ENCODE data around the gene ZSCAN10. TPM values are rescaled to one million over a fixed set of nuclear protein-coding genes. Genes with fewer than 3 reads are reported as not detected.

Gene ZSCAN10
- total and polyA plus RNA-seq, 9 of the 15 experiments (the other 6 are each of a cell fraction or from before 2014, with no cell fraction given): 0.22 TPM; not detected in 8

DNA sequence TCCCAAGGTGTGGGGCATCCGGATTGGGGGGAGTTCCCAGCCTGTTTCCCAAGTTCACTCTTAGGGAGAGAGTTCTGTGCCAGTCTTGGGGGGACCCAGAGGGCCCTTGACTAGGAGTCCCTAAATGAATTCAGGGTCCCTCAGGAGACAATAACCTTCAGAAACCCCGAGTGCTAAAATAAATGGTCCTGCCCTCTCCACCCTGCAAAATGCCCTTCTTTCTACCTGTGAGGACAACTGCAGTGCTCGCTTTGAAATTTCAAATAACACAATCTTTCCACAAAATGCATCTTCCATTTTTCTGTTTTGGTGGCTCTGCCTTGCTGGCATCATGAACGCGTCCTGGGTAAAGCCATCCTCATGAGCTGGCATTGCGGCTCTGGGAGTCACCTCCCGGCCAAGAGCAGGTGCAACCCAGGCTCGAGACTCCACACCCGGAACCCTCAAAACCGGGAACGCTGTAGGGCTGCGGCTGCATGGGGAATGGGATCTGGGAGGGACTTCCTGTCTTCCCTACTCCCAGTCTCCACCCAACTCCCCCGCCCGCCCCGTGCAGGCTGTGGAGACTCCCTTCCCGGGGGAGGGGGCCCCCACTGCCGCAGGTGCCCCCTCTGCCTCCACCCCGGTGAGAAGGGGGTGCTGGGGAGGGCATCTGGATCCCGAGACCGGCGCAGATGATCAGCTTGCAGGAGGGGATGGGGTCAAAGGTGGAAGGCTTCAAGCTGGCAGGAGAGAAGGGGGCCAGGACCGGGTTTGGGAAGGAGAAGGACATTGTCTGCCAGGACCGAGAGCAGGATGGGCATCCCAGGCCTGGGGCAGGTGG is 13.2 kb upstream of the ZSCAN10 start, which contains the start of gene ZNF205:
TSS of gene ZNF205 (plus strand) at position 529 of the 823 bp plus-strand sequence. CDS start 845 bp downstream, outside the sequence.
- Histone ChIP-seq H3K27ac (ENCODE audit: extremely low read depth, low read depth, low read length) (peak within 1 kb of the TSS; percentile 25; the same call in 2 of the 3 replicates), H3K4me1 (replicated peaks in 1 of 2; ENCODE audit: control insufficient read depth in 2 of 2, insufficient read depth in 2 of 2, low read length in 2 of 2) (peaks cover 9 to 34% of the 10 kb centered on the region in 2 experiments; a peak in 4 of 5 replicates), H3K79me2 (ENCODE audit: control insufficient read depth, insufficient read depth, low read length) (peaks cover 12% of the 10 kb centered on the region), H3K9ac (ENCODE audit: insufficient read depth in 1 of 2, low read depth in 2 of 2, low read length in 2 of 2) (peak within 1 kb of the TSS; percentile 68 to 97), H3K4me2 (ENCODE audit: insufficient read depth, low read length) (peak within 1 kb of the TSS; percentile 91), H3K4me3 (peak within 1 kb of the TSS; percentile 87), H3K36me3 (ENCODE audit: control insufficient read depth, insufficient read depth, low read length) (peaks cover 4% of the 10 kb centered on the region; the same call in 2 of the 3 replicates), H3K9me1 (ENCODE audit: control insufficient read depth, insufficient read depth, low read length) (no peaks in the 10 kb centered on the region), H3K27me3 (ENCODE audit: control insufficient read depth in 2 of 2, insufficient read depth in 2 of 2, low read length in 2 of 2) (no peaks in the 10 kb centered on the region), H2AFZ (ENCODE audit: low read depth, low read length) (peak within 1 kb of the TSS; percentile 88), H4K20me1 (replicated peaks; ENCODE audit: control insufficient read depth, insufficient read depth, low read length) (no peaks in the 10 kb centered on the region; the same call in 1 of the 2 replicates), H3K9me3 (replicated peaks; ENCODE audit: control insufficient read depth, insufficient read depth, low read depth, low read length) (no peaks in the 10 kb centered on the region)
- ATAC-seq: peak; percentile 91
- WGBS (ENCODE audit: insufficient coverage, low coverage, missing lambda C conversion rate): 4% methylated on average over 19 of the region's 23 CpGs
- POLR2A ChIA-PET: interaction anchor here (0.5 to 1.6 kb wide), 10 partner anchors 9 to 360 kb away, joined by 3 to 5 read pairs (median 3); no protein-coding TSS in a partner anchor
- TSS peak; percentile 95 for BruUV-seq (replicated peaks)
- in situ Hi-C loops (cut with MboI) (no loop called here), intact Hi-C loops (cut with micrococcal nuclease) (no loop called here)
- peak; percentile 74 for FAIRE-seq
- peak; percentile 84 to 90 (median 87) for DNase-seq (ENCODE audit: extremely low read depth in 1 of 4, low spot score in 3 of 4)
- CTCF ChIA-PET (ENCODE audit: low intra/inter-chr PET ratio): no interaction called here
- TF ChIP-seq HCFC1 (IDR thresholded peaks at IDR 0.05; ENCODE audit: low read depth, low read length) (peak; percentile 82), MYNN (IDR thresholded peaks at IDR 0.05) (peak; percentile 72; the same call in 1 of the 2 replicates), MYNN (CRISPR knock-in tag; IDR thresholded peaks at IDR 0.05) (no peak), PRMT5 (CRISPR knock-in tag; IDR thresholded peaks at IDR 0.05) (no peak), ARHGAP35 (IDR thresholded peaks at IDR 0.05; ENCODE audit: partially characterized antibody) (no peak), CEBPB (tag; IDR thresholded peaks at IDR 0.05) (no peak), RCOR1 (IDR thresholded peaks at IDR 0.05; ENCODE audit: borderline replicate concordance in 1 of 2, low read depth in 2 of 2, low read length in 2 of 2) (peak in 1 of 2 experiments; percentile 82; a peak in 2 of 4 replicates), NR2C1 (IDR thresholded peaks at IDR 0.05) (peak; percentile 79), NR2C1 (tag; IDR thresholded peaks at IDR 0.05) (peak; percentile 71), C11orf30 (IDR thresholded peaks at IDR 0.05; ENCODE audit: low read depth) (peak; percentile 91), ZBTB7A (IDR thresholded peaks at IDR 0.05; ENCODE audit: borderline replicate concordance, control insufficient read depth, low read depth, low read length) (peak; percentile 24; the same call in 1 of the 2 replicates), SRSF9 (IDR thresholded peaks at IDR 0.05; ENCODE audit: borderline replicate concordance, low read depth, low read length) (no peak), MBD2 (IDR thresholded peaks at IDR 0.05; ENCODE audit: borderline replicate concordance, low read depth) (peak; percentile 42; the same call in 1 of the 2 replicates), ZKSCAN1 (IDR thresholded peaks at IDR 0.05; ENCODE audit: low read depth, low read length) (no peak; the same call in 1 of the 2 replicates), ZNF445 (CRISPR knock-in tag; IDR thresholded peaks at IDR 0.05; ENCODE audit: low read depth) (no peak), DACH1 (IDR thresholded peaks at IDR 0.05; ENCODE audit: partially characterized antibody) (no peak), SIN3A (IDR thresholded peaks at IDR 0.05; ENCODE audit: borderline replicate concordance in 2 of 2, control insufficient read depth in 1 of 2, low read depth in 2 of 2, low read length in 2 of 2) (0 out of 4 replicates have a peak, but pooled peaks of 1 of the 2 experiments have one; percentile 70)
- TF ChIP-seq, protein P1, sequence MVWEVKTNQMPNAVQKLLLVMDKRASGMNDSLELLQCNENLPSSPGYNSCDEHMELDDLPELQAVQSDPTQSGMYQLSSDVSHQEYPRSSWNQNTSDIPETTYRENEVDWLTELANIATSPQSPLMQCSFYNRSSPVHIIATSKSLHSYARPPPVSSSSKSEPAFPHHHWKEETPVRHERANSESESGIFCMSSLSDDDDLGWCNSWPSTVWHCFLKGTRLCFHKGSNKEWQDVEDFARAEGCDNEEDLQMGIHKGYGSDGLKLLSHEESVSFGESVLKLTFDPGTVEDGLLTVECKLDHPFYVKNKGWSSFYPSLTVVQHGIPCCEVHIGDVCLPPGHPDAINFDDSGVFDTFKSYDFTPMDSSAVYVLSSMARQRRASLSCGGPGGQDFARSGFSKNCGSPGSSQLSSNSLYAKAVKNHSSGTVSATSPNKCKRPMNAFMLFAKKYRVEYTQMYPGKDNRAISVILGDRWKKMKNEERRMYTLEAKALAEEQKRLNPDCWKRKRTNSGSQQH (CRISPR knock-in tag; IDR thresholded peaks at IDR 0.05): no peak
- TF ChIP-seq, protein P2, sequence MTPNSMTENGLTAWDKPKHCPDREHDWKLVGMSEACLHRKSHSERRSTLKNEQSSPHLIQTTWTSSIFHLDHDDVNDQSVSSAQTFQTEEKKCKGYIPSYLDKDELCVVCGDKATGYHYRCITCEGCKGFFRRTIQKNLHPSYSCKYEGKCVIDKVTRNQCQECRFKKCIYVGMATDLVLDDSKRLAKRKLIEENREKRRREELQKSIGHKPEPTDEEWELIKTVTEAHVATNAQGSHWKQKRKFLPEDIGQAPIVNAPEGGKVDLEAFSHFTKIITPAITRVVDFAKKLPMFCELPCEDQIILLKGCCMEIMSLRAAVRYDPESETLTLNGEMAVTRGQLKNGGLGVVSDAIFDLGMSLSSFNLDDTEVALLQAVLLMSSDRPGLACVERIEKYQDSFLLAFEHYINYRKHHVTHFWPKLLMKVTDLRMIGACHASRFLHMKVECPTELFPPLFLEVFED (CRISPR knock-in tag; conservative IDR thresholded peaks at IDR 0.05): no peak; the same call in 1 of the 2 replicates
